Mucosa of rectum (tissue), 2 donors: ENCODE measurements around the gene ALDH16A1.
A peak's percentile ranks its signal among the peaks of the same experiment; 100 is the strongest.

Experiments used
- H3K27ac ChIP-seq, 2 donors: one replicate each; pipeline ENCODE4 v1.7.0; 2013; ENCODE audit warnings: inconsistent platforms in 2 of 2, low read depth in 2 of 2, low read length in 2 of 2
- H3K27me3 ChIP-seq, 2 donors: one replicate each; pipeline ENCODE4 v1.7.0; 2013; ENCODE audit warnings: low read length in 2 of 2; ENCODE audit not compliant: control insufficient read depth in 2 of 2, insufficient read depth in 2 of 2
- H3K36me3 ChIP-seq, 2 donors: one replicate each; pipeline ENCODE4 v1.7.0; 2013; ENCODE audit warnings: low read length in 2 of 2; ENCODE audit not compliant: control insufficient read depth in 2 of 2, insufficient read depth in 2 of 2
- H3K4me1 ChIP-seq, 2 donors: one replicate each; pipeline ENCODE4 v1.7.0; 2013; ENCODE audit warnings: low read length in 2 of 2, mild to moderate bottlenecking in 1 of 2; ENCODE audit not compliant: control insufficient read depth in 2 of 2, insufficient read depth in 2 of 2
- H3K4me3 ChIP-seq, 2 donors: one replicate each; pipeline ENCODE4 v1.7.0; 2013; ENCODE audit warnings: low read length in 2 of 2
- H3K9ac ChIP-seq, 2 donors: one replicate each; pipeline ENCODE4 v1.7.0; 2013; ENCODE audit warnings: low read length in 2 of 2, low read depth in 1 of 2, mild to moderate bottlenecking in 1 of 2
- H3K9me3 ChIP-seq, 2 donors: one replicate each; pipeline ENCODE4 v1.7.0; 2013; ENCODE audit warnings: low read length in 2 of 2; ENCODE audit not compliant: control insufficient read depth in 2 of 2
- donor health status: healthy.
- donor health status: Normal muscosa, but diverticular disease.

ALDH16A1 gene

DNA sequence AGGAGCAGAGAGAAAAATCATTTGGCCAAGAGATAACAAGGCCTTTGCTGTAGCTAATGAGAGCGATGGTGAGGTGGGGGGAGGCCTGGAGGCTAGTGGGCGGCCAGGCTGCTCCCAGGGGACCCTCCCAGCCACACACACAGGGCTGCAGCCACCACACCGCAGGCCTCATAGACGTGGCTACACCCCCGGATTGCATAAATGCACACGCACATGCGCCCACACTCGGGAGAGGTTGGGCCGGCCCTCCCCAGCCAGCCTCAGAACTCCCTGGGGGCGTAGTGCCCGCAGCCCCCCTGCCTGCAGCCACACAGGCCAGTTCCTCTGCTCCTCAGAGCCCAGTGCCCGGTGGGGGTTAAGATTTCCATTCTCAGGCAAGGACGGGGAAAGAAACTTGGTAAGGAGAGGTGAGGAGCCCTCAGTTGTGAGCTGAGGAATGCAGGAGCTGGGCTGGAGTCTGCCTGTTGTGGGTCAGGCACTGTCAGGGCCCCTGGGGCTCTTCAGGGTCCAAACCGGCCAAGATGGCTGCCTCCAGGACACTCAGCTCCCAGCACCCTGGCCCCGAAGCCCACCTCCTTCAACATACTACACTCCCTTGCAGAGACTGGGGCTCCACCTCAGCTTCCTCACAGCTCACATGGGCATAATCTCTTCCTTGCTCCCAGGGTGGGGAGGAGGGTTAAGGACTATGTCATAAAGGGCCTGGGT is 37.8 kb upstream of the ALDH16A1 start:
- no peaks in the 10 kb centered on the region for H3K36me3 ChIP-seq
- H3K4me3 ChIP-seq = no peak overlapping the region
- no peak overlapping the region for H3K9ac ChIP-seq
- H3K9me3 ChIP-seq = no peaks in the 10 kb centered on the region
- H3K27ac ChIP-seq = no peak overlapping the region
- H3K4me1 ChIP-seq = no peaks in the 10 kb centered on the region
- peaks cover 27 to 30% of the 10 kb centered on the region in 2 donors for H3K27me3 ChIP-seq

DNA sequence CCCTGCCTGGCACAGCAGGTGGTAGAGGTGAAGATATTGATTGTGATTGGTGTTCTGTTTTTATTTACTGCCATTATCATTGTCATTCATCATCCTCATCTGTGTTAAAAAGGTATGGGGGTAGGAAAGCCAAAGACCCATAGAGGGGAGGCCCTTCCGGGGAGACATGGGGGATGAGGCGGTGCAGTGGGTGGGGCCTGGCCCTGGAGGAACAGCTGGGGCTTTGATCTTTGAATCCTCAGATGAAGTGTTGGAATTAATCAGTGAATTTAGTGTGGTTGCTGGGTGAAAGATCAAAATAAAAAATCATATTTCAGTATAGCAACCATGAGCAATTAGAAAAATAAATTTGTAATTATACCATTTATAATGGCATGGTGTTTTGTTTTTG is 37.2 kb upstream of the ALDH16A1 start:
- peaks cover 30 to 33% of the 10 kb centered on the region in 2 donors for H3K27me3 ChIP-seq
- H3K9me3 ChIP-seq = no peaks in the 10 kb centered on the region
- no peaks in the 10 kb centered on the region for H3K4me1 ChIP-seq
- no peak overlapping the region for H3K4me3 ChIP-seq
- no peak overlapping the region for H3K27ac ChIP-seq
- H3K9ac ChIP-seq = no peak overlapping the region
- H3K36me3 ChIP-seq = no peaks in the 10 kb centered on the region

DNA sequence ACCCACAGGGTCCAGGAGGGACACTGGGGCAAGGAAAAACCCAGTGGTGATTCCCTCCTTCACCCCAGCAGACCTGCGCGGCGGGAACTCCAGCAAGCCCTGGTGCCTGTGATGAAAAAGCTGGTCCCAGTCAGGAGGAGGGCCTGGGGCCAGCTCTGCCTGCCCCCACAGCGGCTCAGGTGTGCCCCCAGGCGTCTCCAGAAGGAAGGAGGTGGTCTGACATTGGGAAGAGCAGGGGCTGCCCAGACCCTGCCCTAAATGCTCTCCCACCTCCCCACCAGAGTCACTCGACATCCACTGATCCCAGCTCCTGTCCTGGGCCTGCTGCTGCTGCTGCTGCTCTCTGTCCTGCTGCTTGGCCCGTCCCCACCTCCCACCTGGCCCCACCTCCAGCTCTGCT is 35.9 kb upstream of the ALDH16A1 start:
- no peak overlapping the region for H3K27ac ChIP-seq
- H3K36me3 ChIP-seq = no peaks in the 10 kb centered on the region
- no peaks in the 10 kb centered on the region for H3K4me1 ChIP-seq
- H3K27me3 ChIP-seq = peaks cover 39 to 44% of the 10 kb centered on the region in 2 donors
- no peak overlapping the region for H3K4me3 ChIP-seq
- no peak overlapping the region for H3K9ac ChIP-seq
- no peaks in the 10 kb centered on the region for H3K9me3 ChIP-seq

DNA sequence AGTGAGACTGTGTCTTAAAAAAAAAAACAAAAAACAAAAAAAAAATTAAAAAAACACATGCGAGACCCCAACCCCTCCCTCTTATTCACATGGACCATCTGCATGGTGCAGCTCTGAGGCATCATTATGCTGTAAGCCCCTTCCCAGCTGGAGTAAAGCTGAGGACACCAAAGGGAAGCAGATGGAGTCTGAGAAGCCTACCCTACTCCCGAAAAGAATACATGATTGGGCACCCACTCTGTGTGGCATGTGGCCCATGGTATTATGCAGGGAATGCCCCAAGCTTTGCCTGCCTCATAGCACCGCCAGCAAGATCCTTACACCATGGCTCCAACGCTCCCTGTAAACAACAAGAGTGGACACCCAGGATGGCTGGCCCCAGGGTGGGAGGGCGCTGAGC is 34.5 kb upstream of the ALDH16A1 start:
- no peak overlapping the region for H3K4me3 ChIP-seq
- H3K27ac ChIP-seq = no peak overlapping the region
- no peaks in the 10 kb centered on the region for H3K36me3 ChIP-seq
- H3K9me3 ChIP-seq = no peaks in the 10 kb centered on the region
- peaks cover 52 to 58% of the 10 kb centered on the region in 2 donors for H3K27me3 ChIP-seq
- no peak overlapping the region for H3K9ac ChIP-seq
- H3K4me1 ChIP-seq = peaks cover 0 to 5% of the 10 kb centered on the region in 2 donors

DNA sequence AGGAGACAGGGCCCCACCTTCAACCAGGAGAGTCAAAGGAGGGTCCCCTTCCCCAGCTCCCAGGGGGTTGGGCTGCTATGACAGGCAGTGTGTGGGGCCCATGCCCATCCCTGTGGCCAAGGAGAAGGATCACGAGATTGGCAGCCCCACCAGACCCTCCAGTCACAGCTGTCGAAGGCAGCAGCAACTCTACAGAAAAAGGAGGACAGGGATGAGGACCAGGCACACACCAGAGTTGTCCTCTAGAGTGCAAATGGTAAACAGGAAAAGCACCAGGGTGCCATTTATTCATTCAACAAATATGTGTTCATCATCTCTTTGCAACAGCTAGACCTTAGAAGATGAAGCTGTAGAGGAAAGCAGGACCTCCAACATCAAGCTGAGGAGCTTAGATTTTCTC is 33.9 kb upstream of the ALDH16A1 start:
- Histone ChIP-seq H3K27ac (no peak overlapping the region), H3K9ac (no peak overlapping the region), H3K36me3 (no peaks in the 10 kb centered on the region), H3K4me3 (no peak overlapping the region), H3K9me3 (no peaks in the 10 kb centered on the region), H3K27me3 (peaks cover 58 to 64% of the 10 kb centered on the region in 2 donors), H3K4me1 (peaks cover 0 to 5% of the 10 kb centered on the region in 2 donors)

DNA sequence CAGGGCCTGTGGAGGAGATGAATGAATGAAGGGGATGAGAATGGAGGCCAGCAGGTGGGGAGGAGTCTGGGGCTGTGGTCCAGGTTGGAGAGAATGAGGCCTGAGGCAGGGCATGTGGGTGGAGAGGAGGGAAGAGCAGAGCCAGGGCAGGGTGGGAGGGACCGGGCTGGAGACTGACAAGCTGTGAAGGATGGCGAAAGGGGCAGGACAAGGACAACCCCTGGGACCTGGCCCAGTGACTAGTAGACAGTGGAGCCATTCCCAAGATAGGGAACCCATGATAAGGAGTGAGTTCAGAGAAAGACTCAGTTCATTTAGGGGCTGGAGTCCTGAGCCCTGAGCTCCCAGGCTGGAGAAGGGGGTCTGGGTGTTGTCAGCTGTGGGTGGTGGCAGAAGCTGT is 32.8 kb upstream of the ALDH16A1 start:
- no peak overlapping the region for H3K4me3 ChIP-seq
- H3K9ac ChIP-seq = no peak overlapping the region
- no peaks in the 10 kb centered on the region for H3K9me3 ChIP-seq
- peaks cover 0 to 5% of the 10 kb centered on the region in 2 donors for H3K4me1 ChIP-seq
- no peak overlapping the region for H3K27ac ChIP-seq
- H3K36me3 ChIP-seq = no peaks in the 10 kb centered on the region
- peaks cover 62 to 70% of the 10 kb centered on the region in 2 donors for H3K27me3 ChIP-seq

DNA sequence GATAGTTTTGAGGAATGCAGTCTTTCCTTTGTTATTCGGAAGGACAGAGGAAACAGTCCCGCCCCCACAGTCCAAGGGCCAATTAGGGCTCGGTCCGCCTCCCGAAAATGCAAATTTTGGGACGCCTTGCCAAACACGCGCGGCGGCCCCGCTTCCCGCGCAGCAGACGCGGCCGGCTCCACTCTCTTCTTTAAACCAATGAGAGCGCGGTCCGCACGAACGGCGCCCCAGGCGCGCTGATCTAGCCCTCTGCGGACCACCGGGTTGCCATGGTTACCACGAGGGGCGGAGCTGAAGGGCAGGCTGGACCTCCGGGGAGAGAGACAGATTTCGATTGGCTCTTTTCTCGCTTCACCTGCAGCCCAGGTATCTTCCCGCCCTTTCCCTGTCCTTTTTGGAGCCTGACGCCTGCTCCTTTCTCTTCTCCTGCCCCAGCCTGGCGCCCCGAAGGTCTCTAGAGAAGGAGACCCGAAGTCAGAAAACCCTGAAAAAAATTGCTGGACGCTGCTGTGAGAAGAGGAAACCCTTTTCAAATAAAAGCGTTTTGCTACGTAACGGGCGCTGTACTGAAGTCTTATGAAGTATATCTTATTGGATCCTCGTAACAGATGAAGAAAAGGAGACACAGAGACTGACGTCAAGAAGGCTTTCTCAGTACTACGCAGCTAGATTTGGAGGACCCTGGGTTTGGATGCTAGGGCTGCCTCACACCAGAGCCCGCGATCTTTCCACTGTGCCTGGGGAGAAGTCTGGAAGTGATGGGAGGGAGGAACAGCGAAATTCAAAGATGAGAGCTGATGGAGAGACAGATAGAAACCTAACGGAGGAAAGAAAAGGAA is 31.8 kb upstream of the ALDH16A1 start:
- no peak overlapping the region for H3K9ac ChIP-seq
- no peaks in the 10 kb centered on the region for H3K36me3 ChIP-seq
- peaks cover 0 to 5% of the 10 kb centered on the region in 2 donors for H3K4me1 ChIP-seq
- no peak overlapping the region for H3K4me3 ChIP-seq
- H3K9me3 ChIP-seq = no peaks in the 10 kb centered on the region
- peaks cover 68 to 81% of the 10 kb centered on the region in 2 donors for H3K27me3 ChIP-seq
- H3K27ac ChIP-seq = no peak overlapping the region

DNA sequence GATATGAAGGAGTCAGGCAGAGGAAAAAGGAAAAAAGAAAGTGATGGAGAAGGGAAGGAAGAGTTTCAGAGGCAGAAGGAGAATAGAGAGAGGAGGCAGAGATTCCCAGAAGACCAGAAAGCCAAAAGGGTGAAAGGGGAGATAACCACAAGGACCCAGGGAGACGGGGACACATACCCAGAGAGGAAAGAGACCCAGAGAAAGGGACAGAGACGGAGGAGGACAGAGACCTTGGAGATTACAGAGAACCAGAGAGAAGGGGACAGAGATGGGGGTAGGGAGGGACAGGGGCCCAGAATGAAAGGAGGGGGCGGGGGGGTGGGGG is 31.2 kb upstream of the ALDH16A1 start:
- Histone ChIP-seq H3K27ac (no peak overlapping the region), H3K9me3 (no peaks in the 10 kb centered on the region), H3K36me3 (no peaks in the 10 kb centered on the region), H3K4me1 (peaks cover 0 to 5% of the 10 kb centered on the region in 2 donors), H3K9ac (no peak overlapping the region), H3K4me3 (no peak overlapping the region), H3K27me3 (peaks cover 71 to 85% of the 10 kb centered on the region in 2 donors)

DNA sequence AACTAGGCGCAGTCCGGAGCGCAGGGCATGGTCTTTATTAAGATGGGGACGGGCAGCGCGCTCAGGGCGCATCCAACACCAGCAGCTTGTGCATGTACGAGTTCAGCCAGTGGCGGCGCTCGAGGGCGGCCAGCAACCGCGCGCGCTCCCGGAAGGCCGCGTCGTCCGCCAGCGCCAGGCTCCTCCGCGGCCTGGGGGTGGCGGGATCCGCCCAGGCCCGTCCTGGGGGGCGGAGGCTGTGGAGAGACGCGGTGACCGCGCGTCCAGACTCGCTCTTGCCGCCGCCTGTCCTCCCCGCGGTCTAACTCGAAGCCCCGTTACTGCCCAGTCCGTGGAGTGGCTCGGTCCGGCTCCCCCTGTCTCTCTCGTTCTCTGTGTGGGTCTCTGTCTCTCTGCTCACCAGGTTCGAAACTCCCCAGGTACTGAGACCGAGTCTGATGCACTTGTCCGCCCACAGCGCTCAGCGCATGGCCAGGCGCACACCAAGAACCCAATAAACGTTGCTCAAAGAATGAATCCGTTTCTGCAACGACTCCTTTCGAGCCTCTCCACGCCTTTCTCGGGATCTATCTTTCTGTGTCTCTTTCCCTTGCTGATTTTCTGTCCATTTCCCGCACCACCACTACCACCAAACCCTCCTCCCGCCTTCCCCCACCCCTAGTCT is 30.5 kb upstream of the ALDH16A1 start:
- Histone ChIP-seq H3K9me3 (no peaks in the 10 kb centered on the region), H3K4me1 (peaks cover 0 to 5% of the 10 kb centered on the region in 2 donors), H3K4me3 (peak overlapping the region in 1 of 2 donors; percentile 50), H3K27ac (no peak overlapping the region), H3K9ac (no peak overlapping the region), H3K36me3 (no peaks in the 10 kb centered on the region), H3K27me3 (peaks cover 72 to 85% of the 10 kb centered on the region in 2 donors)
